ENCODE measurements around the gene IFNAR1. TPM values are rescaled to one million over a fixed set of nuclear protein-coding genes. Genes with fewer than 3 reads are reported as not detected.
A peak's percentile ranks its signal among the peaks of the same experiment; 100 is the strongest.

Gene IFNAR1
- total RNA-seq, 4 donors from 2014 or later, result 8.9 to 24.3 (median 9.9) TPM

DNA sequence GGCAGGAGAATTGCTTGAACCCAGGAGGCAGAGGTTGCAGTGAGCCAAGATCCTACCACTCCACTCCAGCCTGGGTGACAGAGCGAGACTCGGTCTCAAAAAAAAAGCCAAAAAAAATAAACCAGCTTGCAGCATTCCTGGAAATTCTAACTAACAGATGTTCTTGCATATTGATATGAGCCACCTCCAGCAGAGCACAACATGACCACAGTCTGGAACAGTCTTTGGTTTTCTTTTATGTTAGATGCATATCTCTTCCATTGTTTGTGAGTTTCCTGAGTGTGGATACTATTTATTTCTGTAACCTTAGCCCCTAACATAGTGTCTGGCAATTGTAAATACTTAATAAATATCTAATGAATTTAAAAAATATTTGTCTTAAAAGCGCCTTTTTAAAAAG is 23.9 kb downstream of the IFNAR1 start:
- H3K36me3 ChIP-seq, result peaks cover 0 to 53% of the 10 kb centered on the region in 2 donors
- no peak for ATAC-seq

DNA sequence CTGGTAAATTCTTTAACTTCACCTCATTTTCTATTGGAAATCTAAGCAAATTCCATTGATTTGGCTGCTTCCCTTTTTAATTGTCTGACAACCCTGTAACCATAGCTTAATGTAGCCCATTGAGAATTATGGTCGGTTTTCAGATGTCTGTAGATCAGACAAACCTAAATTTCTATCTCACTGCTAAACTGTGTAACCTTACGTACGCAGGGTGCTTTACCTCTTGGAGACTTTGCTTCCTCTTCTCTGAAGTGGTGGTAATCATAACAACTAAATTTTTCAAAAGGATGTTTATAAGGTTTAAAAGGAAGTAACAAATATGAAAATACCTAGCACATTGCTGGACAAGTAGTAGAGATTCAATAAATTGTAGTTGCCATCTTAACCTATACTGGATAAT is 25.9 kb downstream of the IFNAR1 start:
- no peak for DNase-seq
- intact Hi-C loops (cut with DNase I; ENCODE audit: low total_unique reads) (no loop called here), in situ Hi-C loops (cut with MboI; ENCODE audit: low sequenced_read_pairs in 4 of 4) (no loop called here)
- Histone ChIP-seq H3K36me3 (peaks cover 0 to 54% of the 10 kb centered on the region in 2 donors), H3K9me3 (no peaks in the 10 kb centered on the region), H3K4me3 (no peak overlapping the region), H3K4me1 (no peaks in the 10 kb centered on the region), H3K27me3 (no peaks in the 10 kb centered on the region), H3K27ac (no peak overlapping the region)
- TF ChIP-seq POLR2A (IDR thresholded peaks at IDR 0.05), result no peak
- TF ChIP-seq, protein P1, sequence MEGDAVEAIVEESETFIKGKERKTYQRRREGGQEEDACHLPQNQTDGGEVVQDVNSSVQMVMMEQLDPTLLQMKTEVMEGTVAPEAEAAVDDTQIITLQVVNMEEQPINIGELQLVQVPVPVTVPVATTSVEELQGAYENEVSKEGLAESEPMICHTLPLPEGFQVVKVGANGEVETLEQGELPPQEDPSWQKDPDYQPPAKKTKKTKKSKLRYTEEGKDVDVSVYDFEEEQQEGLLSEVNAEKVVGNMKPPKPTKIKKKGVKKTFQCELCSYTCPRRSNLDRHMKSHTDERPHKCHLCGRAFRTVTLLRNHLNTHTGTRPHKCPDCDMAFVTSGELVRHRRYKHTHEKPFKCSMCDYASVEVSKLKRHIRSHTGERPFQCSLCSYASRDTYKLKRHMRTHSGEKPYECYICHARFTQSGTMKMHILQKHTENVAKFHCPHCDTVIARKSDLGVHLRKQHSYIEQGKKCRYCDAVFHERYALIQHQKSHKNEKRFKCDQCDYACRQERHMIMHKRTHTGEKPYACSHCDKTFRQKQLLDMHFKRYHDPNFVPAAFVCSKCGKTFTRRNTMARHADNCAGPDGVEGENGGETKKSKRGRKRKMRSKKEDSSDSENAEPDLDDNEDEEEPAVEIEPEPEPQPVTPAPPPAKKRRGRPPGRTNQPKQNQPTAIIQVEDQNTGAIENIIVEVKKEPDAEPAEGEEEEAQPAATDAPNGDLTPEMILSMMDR (IDR thresholded peaks at IDR 0.05 in 4 of 5, conservative IDR thresholded peaks at IDR 0.05 in 1 of 5), result no peak
- ATAC-seq, result no peak

More for the DNA sequence above, 23.9 kb downstream of the IFNAR1 start:
- H3K27me3 ChIP-seq, result no peaks in the 10 kb centered on the region
- H3K4me3 ChIP-seq, result no peak overlapping the region
- in situ Hi-C loops (cut with MboI; ENCODE audit: low sequenced_read_pairs in 4 of 4) (loop anchor here in 1 of 4 donors (25.0 kb wide), 1 partner anchor 89 kb away; no protein-coding TSS in a partner anchor), intact Hi-C loops (cut with DNase I; ENCODE audit: low total_unique reads) (no loop called here)
- TF ChIP-seq POLR2A (IDR thresholded peaks at IDR 0.05), result no peak
- TF ChIP-seq, protein P1 (IDR thresholded peaks at IDR 0.05 in 4 of 5, conservative IDR thresholded peaks at IDR 0.05 in 1 of 5), result no peak
- H3K4me1 ChIP-seq, result no peaks in the 10 kb centered on the region
- DNase-seq, result no peak
- no peaks in the 10 kb centered on the region for H3K9me3 ChIP-seq
- H3K27ac ChIP-seq, result peak overlapping the region in 1 of 4 donors; percentile 8

DNA sequence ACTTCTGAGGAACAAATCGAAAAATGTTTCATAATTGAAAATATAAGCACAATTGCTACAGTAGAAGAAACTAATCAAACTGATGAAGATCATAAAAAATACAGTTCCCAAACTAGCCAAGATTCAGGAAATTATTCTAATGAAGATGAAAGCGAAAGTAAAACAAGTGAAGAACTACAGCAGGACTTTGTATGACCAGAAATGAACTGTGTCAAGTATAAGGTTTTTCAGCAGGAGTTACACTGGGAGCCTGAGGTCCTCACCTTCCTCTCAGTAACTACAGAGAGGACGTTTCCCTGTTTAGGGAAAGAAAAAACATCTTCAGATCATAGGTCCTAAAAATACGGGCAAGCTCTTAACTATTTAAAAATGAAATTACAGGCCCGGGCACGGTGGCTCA is 30.6 kb downstream of the IFNAR1 start:
- H3K27me3 ChIP-seq, result no peaks in the 10 kb centered on the region
- in situ Hi-C loops (cut with MboI; ENCODE audit: low sequenced_read_pairs in 4 of 4), result no loop called here
- H3K4me1 ChIP-seq, result peaks cover 0 to under 1% of the 10 kb centered on the region in 2 donors
- no peak for TF ChIP-seq POLR2A (IDR thresholded peaks at IDR 0.05)
- TF ChIP-seq, protein P1 (IDR thresholded peaks at IDR 0.05 in 4 of 5, conservative IDR thresholded peaks at IDR 0.05 in 1 of 5), result no peak
- intact Hi-C loops (cut with DNase I; ENCODE audit: low total_unique reads), result no loop called here
- no peak for DNase-seq
- no peak overlapping the region for H3K4me3 ChIP-seq
- peak overlapping the region in 1 of 4 donors; percentile 22 for H3K27ac ChIP-seq
- H3K9me3 ChIP-seq, result no peaks in the 10 kb centered on the region
- peaks cover 0 to 44% of the 10 kb centered on the region in 2 donors for H3K36me3 ChIP-seq
- ATAC-seq, result no peak

DNA sequence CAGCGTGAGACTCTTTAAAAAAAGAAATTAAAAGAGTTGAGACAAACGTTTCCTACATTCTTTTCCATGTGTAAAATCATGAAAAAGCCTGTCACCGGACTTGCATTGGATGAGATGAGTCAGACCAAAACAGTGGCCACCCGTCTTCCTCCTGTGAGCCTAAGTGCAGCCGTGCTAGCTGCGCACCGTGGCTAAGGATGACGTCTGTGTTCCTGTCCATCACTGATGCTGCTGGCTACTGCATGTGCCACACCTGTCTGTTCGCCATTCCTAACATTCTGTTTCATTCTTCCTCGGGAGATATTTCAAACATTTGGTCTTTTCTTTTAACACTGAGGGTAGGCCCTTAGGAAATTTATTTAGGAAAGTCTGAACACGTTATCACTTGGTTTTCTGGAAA is 31.2 kb downstream of the IFNAR1 start:
- no peak for ATAC-seq
- H3K4me1 ChIP-seq, result peaks cover 1 to 7% of the 10 kb centered on the region in 2 donors
- no peak overlapping the region for H3K27ac ChIP-seq
- peaks cover 0 to 41% of the 10 kb centered on the region in 2 donors for H3K36me3 ChIP-seq
- TF ChIP-seq, protein P1 (IDR thresholded peaks at IDR 0.05 in 4 of 5, conservative IDR thresholded peaks at IDR 0.05 in 1 of 5), result no peak
- TF ChIP-seq POLR2A (IDR thresholded peaks at IDR 0.05), result no peak
- no peaks in the 10 kb centered on the region for H3K9me3 ChIP-seq
- in situ Hi-C loops (cut with MboI; ENCODE audit: low sequenced_read_pairs in 4 of 4) (no loop called here), intact Hi-C loops (cut with DNase I; ENCODE audit: low total_unique reads) (no loop called here)
- no peak for DNase-seq
- no peaks in the 10 kb centered on the region for H3K27me3 ChIP-seq
- H3K4me3 ChIP-seq, result no peak overlapping the region

DNA sequence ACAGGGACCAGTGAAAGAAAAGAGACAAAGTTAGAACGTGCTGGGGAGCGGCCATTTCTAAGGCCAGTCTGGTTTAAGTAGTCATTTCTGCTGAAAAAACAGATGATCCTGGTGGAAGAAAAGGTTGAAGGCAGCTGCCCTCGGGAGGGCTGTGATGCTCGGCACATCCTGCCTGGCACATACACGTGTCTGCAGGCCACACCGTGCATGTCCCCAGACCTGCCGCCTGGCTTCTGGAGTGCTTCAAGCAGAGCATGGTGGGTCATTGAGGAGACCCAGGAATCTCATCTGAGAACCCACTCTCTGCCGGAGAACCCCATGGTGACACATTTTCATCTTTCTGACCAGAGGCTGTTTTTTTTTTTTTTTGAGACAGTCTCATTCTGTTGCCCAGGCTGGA is 32.4 kb downstream of the IFNAR1 start:
- H3K4me3 ChIP-seq, result no peak overlapping the region
- intact Hi-C loops (cut with DNase I; ENCODE audit: low total_unique reads) (no loop called here), in situ Hi-C loops (cut with MboI; ENCODE audit: low sequenced_read_pairs in 4 of 4) (no loop called here)
- no peaks in the 10 kb centered on the region for H3K9me3 ChIP-seq
- no peak for TF ChIP-seq POLR2A (IDR thresholded peaks at IDR 0.05)
- TF ChIP-seq, protein P1 (IDR thresholded peaks at IDR 0.05 in 4 of 5, conservative IDR thresholded peaks at IDR 0.05 in 1 of 5), result no peak
- no peak overlapping the region for H3K27ac ChIP-seq
- DNase-seq (no peak), ATAC-seq (no peak)
- peaks cover 13 to 17% of the 10 kb centered on the region in 2 donors for H3K4me1 ChIP-seq
- H3K27me3 ChIP-seq, result no peaks in the 10 kb centered on the region
- peaks cover 0 to 31% of the 10 kb centered on the region in 2 donors for H3K36me3 ChIP-seq

All from gastrocnemius medialis (tissue), 4 donors.